Measurements from ENCODE around the gene SLC10A7. TPM values are rescaled to one million over a fixed set of nuclear protein-coding genes. Genes with fewer than 3 reads are reported as not detected.

SLC10A7 gene
- total and polyA plus RNA-seq, 10 of the 15 experiments (the other 5 are each of a cell fraction or from before 2014, with no cell fraction given): 4.6 to 23.7 (median 15.6) TPM

- H3K4me2 ChIP-seq (ENCODE audit: control insufficient read depth, insufficient read depth): no peak overlapping the region
- H3K4me1 ChIP-seq (ENCODE audit: control insufficient read depth, insufficient read depth, low read length): no peaks in the 10 kb centered on the region
- ChIA-PET SMC1A (ENCODE audit: uncharacterized antibody, unreplicated experiment) (interaction anchor here (1.5 to 4.4 kb wide), 4 partner anchors 9 to 57 kb away, joined by 3 to 29 read pairs (median 9); no protein-coding TSS in a partner anchor), CTCF (interaction anchor here (0.6 to 1.7 kb wide), 2 partner anchors 9 to 16 kb away, joined by 4 to 7 read pairs; no protein-coding TSS in a partner anchor), RAD21 (ENCODE audit: unreplicated experiment) (interaction anchor here (0.9 to 1.4 kb wide), 2 partner anchors 9 to 133 kb away, joined by 3 read pairs; no protein-coding TSS in a partner anchor), POLR2A (interaction anchor here (1.1 kb wide), 1 partner anchor 57 kb away, joined by 3 read pairs; the partner anchor contains the start of gene SLC10A7)
- no peaks in the 10 kb centered on the region for H3K36me3 ChIP-seq (ENCODE audit: control insufficient read depth in 2 of 2, insufficient read depth in 2 of 2, low read length in 1 of 2)
- peak; percentile 71 for FAIRE-seq
- no peaks in the 10 kb centered on the region for H4K20me1 ChIP-seq (ENCODE audit: control insufficient read depth, insufficient read depth)
- H2AFZ ChIP-seq (ENCODE audit: control insufficient read depth, low read depth, low read length): no peak overlapping the region
- H3K27me3 ChIP-seq (replicated peaks in 1 of 2; ENCODE audit: control insufficient read depth in 2 of 2, insufficient read depth in 2 of 2, low read length in 1 of 2): no peaks in the 10 kb centered on the region
- WGBS (ENCODE audit: insufficient coverage, insufficient replicate concordance, low lambda C conversion rate, missing lambda C conversion rate): 93% methylated on average over 1 of the region's 1 CpG
- no TSS peak for BruUV-seq (replicated peaks)
- TF ChIP-seq FOXM1 (IDR thresholded peaks at IDR 0.05; ENCODE audit: low read depth, low read length): no peak
- TF ChIP-seq HDAC2 (IDR thresholded peaks at IDR 0.05): no peak
- TF ChIP-seq BCL11A (IDR thresholded peaks at IDR 0.05; ENCODE audit: low read depth, low read length): no peak
- no peak for TF ChIP-seq POLR2AphosphoS2 (IDR thresholded peaks at IDR 0.05; ENCODE audit: low read depth, low read length)
- TF ChIP-seq ELK1 (IDR thresholded peaks at IDR 0.05; ENCODE audit: low read depth, low read length): no peak
- no peak for TF ChIP-seq SPI1 (IDR thresholded peaks at IDR 0.05; ENCODE audit: borderline replicate concordance, insufficient read depth, low read depth, low read length)
- TF ChIP-seq ZSCAN29 (IDR thresholded peaks at IDR 0.05): no peak
- no peak for TF ChIP-seq SUZ12 (IDR thresholded peaks at IDR 0.05; ENCODE audit: unreplicated experiment)
- no peak for TF ChIP-seq GABPA (IDR thresholded peaks at IDR 0.05; ENCODE audit: low read depth)
- TF ChIP-seq, protein P1, sequence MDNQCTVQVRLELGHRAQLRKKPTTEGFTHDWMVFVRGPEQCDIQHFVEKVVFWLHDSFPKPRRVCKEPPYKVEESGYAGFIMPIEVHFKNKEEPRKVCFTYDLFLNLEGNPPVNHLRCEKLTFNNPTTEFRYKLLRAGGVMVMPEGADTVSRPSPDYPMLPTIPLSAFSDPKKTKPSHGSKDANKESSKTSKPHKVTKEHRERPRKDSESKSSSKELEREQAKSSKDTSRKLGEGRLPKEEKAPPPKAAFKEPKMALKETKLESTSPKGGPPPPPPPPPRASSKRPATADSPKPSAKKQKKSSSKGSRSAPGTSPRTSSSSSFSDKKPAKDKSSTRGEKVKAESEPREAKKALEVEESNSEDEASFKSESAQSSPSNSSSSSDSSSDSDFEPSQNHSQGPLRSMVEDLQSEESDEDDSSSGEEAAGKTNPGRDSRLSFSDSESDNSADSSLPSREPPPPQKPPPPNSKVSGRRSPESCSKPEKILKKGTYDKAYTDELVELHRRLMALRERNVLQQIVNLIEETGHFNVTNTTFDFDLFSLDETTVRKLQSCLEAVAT (IDR thresholded peaks at IDR 0.05): no peak
- TF ChIP-seq PML (IDR thresholded peaks at IDR 0.05; ENCODE audit: low read length): no peak
- no peak for TF ChIP-seq ZNF384 (IDR thresholded peaks at IDR 0.05; ENCODE audit: borderline replicate concordance, low read depth, low read length)
- no peak for TF ChIP-seq CREB1 (IDR thresholded peaks at IDR 0.05; ENCODE audit: low read depth)
- no peak for TF ChIP-seq CBX3 (IDR thresholded peaks at IDR 0.05; ENCODE audit: borderline replicate concordance, low read depth)
- TF ChIP-seq CUX1 (IDR thresholded peaks at IDR 0.05; ENCODE audit: insufficient replicate concordance, low read depth, low read length): no peak
- no peak overlapping the region for H3K9ac ChIP-seq (ENCODE audit: control insufficient read depth, insufficient read depth, low read length)
- intact Hi-C loops (cut with micrococcal nuclease; ENCODE audit: unreplicated experiment) (no loop called here), in situ Hi-C loops (cut with MboI) (no loop called here)
- no peak overlapping the region for H3K27ac ChIP-seq (ENCODE audit: control insufficient read depth, insufficient read depth)
- H3K4me3 ChIP-seq: no peak overlapping the region
- no peaks in the 10 kb centered on the region for H3K9me3 ChIP-seq (replicated peaks; ENCODE audit: control insufficient read depth, insufficient read depth, low read length)
- ATAC-seq: peak; percentile 68
- H3K79me2 ChIP-seq (ENCODE audit: control insufficient read depth, insufficient read depth, low read length): no peaks in the 10 kb centered on the region
- no peak for DNase-seq (ENCODE audit: low read depth, low spot score)
These were observed 56.1 kb downstream of the SLC10A7 start for GRCh38 chr4:146465628-146466027.
